ENCODE data around the gene PRDM15.
"Not testable (repeated sequence)": the region's sequence is repeated elsewhere in the genome, so short reads cannot be mapped to it uniquely, and the experiment has no call there.

PRDM15 gene

DNA sequence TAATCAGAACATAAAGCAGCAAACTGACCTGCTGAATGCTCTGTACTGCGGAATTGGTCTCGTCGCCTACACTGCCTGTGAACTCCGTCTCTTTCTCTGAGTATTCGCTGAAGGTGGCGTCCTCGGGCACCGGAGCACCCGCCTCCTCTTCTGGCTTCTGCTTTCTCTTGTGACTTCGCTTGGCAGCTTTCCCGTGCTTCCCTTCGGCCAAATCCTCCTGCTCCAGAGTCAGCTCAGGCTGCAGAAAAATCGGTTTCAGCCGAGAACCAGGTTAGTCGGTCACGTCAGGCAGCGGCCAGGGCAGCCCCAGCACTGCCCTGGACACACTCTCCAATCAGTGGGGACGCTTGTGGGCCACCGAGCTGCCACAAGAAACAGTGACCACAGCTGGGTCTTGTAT, 76.5 kb downstream of the PRDM15 start:
- DNase-seq: no peak

DNA sequence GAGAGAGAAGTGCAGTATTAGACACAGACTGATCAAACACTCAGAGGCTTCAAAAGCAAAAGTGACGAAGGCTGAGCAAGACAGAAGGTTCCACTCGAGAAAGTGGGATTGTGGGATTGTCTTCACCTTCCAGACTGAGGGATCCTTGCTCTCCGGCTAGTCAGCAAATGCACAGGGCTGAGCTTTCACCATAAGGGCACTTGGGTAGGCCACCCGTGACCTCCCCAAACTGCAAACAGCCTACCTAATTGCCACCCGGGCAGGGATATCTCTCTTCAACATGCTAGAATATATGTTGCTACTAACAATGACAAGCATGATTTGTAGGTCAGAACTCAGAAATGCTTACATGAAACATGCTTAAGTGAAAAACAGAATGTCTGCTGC, 77.0 kb downstream of the PRDM15 start:
- DNase-seq: no peak

DNA sequence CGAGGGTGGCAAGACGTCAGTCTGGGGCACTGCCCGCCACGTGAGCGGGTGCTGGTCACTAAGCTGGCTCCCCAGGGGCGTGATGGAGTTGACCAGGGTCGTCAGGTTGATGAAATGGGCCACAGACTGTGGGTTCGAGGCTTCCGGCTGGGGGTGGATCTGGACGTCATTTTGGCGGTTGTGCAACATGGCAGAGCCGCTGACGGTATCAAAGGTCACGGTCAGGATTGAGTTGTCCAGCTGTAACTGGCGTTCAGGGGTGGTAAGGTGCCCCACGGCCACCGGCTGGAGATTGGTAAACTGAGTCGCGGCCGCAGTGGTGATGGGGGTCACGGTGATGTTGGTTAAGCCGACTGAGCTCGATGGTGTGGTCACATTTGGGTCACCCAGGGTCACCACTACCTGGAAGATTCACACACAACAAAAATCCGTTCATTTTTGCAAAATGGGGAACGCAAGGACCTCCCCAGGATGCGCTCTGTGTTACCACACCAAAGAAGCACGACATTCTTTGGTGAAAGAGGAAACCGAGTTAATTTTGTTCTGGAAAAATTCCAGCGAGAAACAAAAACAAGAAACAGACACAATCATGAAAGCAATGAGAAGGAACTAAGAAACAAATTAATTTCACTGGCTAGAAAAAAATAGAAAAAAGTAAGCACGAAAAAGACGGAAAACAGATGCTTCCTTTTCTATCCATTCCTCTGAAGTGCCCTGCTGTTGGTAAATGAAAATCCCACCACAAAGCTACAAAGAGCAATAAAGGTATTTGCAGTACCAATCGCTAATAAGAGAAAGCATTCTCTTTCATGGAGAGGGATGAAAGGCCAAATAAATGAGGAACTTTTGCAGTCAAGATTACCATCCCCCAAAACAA, 77.6 kb downstream of the PRDM15 start:
- DNase-seq: no peak

DNA sequence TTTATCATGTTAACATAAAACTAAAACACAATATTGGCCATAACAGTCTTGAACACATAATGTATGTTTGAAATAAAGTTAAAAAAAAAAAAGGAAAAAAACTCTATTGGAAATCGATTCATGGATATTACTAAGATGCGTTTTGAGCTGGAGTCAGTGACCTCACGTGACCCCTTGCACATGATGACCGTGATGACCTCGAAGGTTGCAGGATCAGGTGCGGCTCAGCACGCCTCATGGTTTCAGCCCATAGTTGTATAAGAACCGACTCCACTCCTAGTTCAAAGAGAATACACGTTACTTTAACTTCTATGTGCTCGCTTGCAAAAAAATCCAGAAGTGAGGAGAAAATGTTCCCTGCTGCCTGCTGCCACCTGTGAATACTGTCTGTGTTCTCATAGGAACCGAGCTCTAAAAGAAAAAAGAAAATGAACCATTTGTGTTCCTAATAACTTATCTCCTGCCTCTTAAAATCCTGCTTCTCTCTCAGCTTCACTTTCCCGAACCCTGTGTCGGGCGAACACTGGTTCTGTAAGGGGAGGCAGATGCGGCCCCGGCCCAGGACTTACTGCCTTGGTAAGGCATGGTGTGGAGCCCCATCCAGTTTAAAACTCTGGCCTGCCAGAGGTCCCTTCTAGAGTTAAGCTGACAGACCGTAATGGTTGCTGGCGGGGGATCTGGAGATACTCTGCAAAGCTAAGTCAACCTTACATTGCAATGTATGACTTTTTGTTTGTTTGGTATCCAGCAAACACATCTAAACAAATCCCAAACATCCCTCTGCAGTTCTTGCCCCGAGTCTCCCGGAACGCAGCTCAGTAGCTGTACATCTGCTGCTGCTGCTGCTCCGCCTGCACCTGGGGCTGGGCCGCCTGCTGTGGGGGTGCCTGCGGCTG, 78.5 kb downstream of the PRDM15 start:
- no peak for DNase-seq

DNA sequence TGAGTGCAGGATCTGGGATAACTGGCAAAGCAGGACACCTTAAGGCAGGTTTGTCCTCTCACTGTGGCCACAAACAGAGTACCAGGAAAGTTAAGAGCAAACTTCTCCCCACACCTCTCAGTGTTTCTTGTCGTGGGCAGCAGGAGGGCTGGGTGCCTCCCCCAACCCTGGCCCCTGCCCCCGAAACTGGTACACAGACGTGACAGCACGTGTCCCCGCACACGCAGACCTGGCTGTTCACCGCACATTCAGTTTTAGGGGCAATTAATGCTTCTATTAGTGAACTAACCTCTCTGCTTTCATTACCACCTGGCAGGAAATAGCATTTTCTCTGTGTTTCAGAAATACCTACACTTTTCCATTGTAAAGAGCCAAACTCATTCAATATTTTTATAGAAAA, 79.4 kb downstream of the PRDM15 start:
- no peak for DNase-seq

DNA sequence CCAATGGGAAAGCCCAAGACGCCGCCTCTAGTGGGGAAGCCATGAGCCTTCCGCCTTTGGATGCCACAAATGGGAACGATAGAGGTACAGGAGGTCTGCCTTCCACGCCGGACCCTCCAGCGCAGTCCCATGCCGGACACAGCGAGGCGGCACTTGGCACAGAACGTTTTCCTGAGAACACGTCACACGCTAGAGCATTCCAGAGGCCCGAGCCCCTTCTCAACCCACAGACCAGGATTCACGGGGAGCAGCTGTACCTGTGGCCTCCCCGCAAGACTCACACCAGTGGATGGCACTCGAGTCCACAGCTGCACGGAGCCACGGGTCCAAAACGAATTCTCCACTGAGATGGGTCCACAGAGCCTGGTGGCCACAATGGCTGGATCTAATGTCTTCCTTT, 80.8 kb downstream of the PRDM15 start:
- DNase-seq: no peak

DNA sequence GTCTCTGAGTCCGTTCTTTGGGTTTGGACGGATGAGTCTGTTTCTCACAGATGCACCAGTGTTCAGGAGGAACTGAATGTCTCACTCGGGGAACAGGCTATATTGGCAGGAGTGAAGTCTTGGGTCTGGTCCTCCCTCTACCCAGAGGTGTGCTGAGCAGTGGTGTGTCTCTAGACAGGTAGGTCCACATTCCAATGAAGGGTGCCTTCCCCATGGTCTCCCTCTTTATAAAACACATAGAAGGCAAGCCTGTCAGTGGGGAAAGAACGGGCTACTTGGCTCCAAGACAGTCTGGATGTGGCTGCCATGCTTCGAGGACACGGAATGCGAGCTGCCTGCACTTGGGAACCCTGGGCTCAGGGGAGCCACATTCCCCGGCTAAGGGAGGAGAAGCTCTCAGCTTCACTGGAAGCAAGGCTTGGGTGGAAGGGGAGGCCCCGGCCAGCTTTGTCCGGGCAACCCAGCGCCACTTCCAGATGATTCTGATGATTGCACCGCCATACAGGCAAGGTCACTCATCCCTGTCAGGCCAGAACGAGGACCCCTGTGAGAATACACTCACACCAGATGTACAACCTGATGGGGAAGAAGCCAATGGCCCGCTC, 82.6 kb downstream of the PRDM15 start:
- DNase-seq: no peak

DNA sequence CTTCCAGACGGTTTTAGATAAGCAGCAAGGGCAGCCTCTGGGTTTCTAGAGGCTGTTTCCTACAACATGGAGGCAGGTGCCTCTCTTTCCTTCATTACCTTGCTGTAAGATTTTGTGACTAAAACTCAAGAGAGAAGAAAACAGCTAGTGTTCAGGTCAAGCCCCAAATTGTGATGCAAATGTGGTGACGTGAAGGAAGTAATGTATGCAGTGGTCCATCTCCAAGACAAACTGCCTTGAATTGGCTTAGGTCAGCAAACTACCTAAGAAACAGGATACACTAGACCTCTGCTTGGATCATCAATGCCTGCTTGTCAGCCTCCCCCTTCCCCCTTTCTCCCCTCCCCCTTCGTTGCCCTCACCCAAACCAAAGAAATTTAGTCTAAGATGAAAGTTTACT, 83.4 kb downstream of the PRDM15 start:
- no peak for DNase-seq

DNA sequence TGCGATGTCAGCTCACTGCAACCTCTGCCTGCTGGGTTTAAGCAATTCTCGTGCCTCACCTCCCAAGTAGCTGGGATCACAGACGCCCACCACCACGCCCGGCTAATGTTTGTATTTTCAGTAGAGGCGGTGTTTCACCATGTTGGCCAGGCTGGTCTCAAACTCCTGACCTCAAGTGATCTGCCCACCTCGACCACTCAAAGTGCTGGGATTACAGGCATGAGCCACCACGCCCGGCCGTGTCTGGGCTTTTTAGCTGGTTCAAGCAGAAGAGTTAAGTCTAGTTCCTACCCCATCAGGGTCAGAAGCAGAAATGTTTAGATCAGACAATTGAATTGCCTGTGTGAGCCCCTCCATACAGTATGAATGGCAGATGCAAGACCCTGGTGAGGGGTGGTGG, 84.5 kb downstream of the PRDM15 start:
- no peak for DNase-seq

DNA sequence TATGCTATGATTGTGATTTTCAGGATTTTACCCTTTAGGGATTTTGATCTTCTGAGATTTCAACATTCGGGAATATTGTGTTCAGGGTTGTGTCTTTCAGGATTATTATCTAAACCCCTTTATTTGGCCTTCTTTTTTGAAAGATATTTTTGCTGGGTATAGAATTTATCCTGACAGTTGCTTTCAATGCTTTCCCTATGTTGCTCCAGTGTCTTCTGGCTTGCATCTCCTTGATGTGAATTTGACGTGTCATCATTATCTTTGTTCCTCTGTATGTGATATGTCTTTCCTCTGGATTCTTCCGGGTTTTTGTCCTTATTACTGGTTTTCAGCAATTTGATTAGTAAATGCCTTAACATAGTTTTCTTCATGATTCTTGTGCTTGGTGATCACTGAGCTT, 86.4 kb downstream of the PRDM15 start:
- no peak for DNase-seq

DNA sequence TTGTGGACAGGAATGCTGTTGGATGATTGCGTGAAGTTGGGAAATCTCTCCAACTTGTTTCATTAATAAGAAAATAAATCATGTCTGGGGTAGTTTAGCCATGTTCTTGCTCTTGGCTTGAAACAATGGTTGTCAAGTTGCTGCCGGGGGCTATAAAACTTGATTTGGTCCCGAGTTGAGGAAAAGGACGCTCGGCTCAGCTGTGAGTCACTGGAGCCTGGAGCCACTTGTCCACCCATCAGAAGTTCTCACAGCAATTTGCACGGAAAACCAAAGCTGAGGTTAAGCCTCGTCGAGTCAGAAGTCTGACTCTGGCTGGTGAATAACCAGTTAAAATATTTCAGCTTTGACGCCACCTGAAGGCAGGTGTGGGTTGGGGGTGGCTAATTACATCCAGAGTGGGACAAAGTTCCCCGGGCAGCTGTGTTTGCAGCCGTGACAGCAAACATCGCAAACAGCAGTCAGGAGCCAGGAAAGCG, 92.6 kb downstream of the PRDM15 start:
- no peak for DNase-seq

DNA sequence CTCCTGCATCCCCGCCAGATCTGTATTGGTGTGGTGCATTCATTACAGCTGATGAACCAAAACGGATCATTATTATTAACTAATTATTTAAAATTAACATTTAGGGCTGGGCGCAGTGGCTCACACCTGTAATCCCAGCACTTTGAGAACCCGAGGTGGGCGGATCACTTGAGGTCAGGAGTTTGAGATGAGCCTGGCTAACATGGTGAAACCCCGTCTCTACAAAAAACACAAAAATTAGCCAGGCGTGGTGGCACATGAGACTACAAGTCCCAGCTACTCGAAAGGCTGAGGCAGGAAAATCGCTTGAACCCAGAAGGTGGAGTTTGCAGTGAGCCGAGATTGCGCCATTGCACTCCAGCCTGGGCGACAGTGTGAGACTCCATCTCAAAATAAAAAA, 93.9 kb downstream of the PRDM15 start:
- DNase-seq: not testable (repeated sequence)

DNA sequence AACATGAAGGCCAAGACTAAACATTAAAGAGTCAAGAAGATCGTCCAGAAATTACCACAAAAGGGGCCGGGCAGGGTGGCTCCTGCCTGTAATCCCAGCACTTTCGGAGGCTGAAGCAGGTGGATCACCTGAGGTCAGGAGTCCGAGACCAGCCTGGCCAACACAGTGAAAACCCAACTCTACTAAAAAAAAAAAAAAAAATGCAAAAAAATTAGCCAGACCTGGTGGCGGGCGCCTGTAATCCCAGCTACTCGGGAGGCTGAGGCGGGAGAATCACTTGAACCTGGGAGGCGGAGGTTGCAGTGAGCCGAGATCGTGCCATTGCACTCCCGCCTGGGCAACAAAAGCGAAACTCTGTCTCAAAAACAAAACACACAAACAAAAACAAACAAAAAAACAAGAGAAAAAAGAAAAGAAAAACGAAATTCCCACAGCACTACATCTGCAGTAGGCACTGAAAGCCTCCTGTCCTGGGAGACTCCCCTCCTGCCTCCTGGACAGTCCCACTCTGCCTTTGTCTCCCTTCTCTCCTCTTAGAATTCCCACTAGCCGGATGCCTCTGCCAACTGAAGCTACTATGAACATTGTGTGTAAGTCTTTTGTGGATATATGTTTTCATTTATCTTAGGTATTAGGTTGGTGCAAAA, 94.6 kb downstream of the PRDM15 start:
- DNase-seq: no peak

DNA sequence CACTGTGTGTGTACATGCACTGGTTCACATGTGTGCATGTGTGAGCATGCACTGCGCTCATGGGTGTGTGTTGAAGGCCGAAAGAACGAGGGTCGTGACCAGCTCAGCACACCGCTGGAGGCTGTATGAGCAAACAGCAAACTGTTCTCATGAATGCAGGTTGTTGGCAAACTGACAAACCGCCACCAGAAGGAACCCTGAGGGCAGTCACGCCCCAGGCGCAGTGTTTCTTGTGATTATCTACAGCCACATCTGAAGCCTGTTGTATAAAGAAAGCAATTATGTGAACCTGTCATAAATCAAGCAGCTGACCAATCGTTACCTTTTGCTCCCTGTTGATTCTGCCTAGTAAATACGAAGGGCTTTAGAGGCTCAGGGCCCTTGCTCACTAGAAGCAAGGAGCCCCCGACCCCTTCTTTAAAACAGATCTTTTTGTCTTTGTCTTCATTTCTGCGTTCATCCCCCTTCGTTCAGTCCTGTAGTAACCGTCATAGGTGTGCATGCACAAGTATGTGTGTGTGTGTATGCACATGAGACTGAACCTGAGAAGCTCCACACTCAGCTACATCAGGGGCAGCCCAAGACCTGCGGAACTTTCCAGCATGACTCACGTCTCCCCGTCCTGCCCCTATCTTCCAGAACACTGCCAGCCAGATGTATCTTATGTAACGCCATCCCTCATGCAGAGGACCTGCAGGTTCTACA, 95.5 kb downstream of the PRDM15 start:
- DNase-seq: peak; percentile 80

DNA sequence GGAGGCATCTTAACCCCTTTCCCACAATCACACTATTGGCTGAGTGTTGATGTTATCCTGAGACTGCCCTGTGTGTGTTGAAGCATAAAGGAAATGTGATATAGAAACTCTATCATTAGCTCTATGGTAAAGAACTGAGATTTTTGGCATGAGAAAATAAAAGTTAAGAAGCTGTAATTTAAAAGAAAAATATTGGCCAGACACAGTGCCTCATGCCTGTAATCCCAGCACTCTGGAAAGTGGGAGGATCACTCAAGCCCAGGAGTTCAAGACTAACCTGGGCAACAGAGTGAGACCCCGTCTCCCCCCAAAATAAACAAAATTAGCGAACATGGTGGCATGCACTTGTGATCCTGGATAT, 98.1 kb downstream of the PRDM15 start:
- DNase-seq: no peak

DNA sequence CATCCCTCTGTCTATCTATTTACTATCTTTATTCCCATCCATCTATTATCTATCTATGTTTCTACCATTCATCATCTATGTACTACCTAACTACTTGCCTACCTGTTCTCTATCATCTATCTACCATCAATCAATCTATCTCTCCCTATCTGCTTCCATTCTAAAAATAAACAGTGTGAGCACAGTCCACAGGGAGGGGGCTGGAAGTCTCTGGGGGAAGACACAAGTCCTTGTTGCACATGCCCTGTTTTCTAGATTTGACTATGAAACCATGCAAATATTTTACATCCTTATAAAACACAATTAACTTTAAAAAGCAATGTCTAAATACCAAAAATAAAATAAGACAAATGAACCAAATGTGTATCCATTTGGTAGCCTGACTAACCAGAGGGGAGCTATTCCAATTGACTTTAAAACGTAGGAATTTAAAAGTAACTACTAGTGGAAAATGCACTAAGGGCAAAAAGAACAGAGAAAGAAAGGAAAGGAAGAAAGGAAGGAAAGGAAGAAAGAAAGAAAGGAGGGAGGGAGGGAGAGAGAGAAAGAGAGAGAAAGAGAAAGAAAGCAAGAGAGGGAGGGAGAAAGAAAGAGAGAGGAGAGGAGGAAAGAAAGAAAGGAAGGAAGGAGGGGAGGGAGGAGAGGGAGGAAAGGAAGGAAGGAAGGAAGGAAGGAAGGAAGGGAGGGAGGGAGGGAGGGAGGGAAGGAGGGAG, 98.7 kb downstream of the PRDM15 start:
- no peak for DNase-seq

DNA sequence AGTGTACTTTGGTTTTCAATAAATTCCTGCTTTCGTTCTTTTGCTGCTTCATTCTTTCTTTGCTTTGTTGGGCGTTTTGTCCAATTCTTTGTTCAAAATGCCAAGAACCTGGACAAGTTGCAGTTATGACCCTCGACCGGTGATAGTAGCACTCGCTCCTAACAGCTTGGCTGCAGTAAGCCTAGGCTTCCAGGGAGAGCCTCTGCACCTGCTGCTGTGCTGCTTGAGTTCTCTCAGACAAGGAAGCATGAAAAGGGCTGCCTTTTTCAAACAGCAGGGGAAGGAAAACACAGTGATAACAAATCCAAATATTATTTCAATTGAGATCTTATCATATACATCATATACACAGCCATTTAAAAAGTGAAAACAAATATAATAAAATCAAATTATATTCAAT, 99.5 kb downstream of the PRDM15 start:
- DNase-seq: no peak

DNA sequence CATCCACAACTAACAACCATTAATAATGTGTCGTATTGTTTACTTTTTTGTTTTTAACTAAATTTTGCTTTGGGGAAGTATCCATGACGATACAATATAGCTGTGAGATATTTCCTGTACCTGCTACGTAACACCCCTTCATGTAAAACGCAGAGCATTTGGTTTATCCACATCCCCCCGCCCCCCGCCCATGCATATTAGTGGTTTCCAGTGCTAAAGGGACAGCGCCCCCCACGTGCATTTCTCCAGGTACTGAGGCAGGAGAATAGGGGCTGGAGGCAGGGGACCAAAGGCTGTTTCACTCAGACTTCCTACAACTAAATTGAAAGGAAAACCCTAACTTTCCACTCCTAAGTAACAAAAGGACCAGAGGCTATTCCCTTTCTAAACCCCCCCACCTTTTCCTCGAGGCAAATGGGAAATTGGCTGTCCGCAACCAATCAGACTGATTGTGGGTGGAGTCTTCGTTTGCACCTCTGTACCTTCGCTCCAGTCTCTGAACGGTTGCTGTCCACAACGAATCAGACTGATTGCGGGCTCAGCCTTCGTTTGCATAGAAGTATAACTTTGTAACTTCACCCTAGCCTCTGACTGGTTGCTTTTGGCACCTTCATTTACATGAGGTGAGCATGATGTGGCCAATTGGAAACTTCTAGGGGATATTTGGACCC, 100.1 kb downstream of the PRDM15 start:
- no peak for DNase-seq

DNA sequence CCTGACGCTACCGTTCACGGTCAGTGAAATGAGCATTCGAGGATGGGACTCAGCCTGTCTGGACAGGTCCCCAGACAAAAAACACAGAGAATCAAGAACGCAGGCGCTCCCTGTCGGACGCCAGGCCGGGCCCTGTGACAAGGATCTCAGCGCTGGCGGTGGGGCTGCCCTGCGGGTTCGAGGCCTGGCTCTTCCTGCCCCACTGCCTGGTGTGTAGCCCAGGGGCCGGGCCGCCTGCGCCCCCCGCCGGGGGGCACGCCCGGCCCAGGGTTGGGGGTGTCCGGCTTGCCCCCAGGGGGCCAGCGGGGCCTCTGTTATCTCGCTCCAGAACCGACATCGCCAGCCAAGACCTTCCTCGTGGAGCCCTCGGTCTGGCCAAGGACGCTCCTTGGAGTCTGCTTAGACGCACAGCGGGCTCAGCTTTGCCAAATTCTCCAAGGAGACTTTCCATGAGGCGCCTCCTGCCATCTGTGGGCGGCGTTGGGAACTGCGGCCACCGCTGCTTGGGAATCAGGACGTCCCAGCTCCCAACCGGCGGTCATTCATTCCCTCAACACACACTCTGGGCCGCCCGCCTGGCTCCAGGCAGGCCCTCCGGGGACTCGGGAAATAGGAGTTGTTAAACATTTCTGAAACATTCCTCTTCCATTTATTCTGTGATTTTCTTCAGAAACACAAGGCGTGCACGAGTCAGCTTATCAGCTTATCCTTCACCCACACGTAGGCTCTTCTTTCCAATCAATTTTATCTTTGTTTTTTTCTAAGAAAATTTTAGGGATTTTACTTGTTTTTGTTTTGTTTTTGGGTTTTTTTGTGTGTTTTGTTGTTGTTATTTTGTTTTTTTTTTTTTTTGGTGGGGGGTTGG, 101.0 kb downstream of the PRDM15 start:
- no peak for DNase-seq

DNA sequence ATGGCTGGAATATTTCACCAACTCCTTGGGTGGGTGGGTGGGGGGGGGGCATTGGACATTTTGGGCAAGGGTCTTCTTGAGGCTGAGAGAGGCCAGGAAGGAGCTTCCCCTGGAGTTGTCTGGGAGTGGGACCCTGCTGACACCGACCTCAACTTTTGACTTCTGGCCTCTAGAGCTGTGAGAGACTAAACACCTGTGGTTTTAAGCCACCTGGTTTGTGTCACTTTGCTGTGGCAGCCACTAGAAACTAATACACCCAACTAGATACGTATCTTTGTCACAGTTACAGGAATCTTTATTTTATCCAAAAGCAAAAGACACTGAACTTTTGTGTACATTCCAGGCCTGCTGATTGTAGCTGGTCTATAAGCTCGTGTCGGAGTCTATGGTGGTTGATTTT, 102.4 kb downstream of the PRDM15 start:
- DNase-seq: no peak
